ENCODE results near the gene CFAP206.

CFAP206 gene, protein sequence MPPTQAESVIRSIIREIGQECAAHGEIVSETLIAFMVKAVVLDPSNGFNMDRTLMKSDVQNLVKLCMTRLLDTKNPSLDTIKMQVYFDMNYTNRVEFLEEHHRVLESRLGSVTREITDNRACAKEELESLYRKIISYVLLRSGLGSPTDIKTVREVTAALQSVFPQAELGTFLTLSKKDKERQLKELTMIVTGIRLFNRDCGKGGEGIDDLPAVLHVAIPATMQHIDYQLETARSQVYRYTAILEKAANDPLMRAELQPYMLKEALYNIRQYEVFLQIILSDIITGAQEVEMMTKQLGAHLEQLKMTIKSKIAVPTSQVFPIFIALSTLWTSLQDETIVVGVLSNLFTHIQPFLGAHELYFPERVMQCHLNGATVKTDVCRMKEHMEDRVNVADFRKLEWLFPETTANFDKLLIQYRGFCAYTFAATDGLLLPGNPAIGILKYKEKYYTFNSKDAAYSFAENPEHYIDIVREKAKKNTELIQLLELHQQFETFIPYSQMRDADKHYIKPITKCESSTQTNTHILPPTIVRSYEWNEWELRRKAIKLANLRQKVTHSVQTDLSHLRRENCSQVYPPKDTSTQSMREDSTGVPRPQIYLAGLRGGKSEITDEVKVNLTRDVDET
- total RNA-seq, result 0 to 0.19 (median 0) reads per million in 9 experiments

DNA sequence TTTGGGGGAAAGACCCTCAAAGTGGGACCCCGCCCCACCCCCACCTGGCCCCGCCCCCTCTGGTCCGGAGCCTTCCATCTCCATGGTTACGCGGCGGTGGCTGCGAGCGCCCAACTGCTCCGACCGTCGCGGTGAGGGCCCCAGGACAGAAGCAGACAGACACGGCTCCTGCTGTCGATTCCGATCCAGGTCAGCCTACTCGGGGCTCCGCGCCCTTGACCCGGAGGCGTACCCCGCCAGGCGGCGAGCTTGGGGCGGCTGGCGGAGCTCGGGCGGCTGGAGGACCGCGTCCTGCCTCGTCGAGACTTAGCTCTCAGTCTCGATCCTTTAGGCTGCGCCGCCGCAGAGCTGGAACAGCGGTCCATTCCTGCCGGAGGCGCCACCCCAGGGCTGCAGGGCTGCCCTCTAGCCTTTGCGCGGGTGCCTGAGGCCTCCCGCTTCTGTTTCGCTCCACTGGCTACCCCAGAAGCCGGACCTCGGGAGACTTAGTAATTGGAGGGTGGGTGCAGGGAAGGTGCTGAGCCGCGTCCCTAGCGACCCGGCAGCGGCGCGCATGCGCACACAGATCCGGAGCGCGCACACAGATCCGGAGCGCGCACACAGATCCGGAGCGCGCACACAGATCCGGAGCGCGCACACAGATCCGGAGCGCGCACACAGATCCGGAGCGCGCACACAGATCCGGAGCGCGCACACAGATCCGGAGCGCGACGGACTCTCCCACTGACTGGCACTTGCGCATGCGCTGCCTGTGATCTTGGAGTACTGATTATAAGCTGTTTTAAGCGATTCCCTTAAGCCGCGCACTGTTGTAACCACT is at the start of gene CFAP206:
TSS of gene CFAP206 (plus strand) at position 72 of the 820 bp plus-strand sequence. CDS start 1,868 bp downstream, outside the sequence.
- DNase-seq (peak; percentile 60 to 76 (median 64)), ATAC-seq (replicated peaks) (peak; percentile 78)
- Mint-ChIP-seq H3K27ac (peak within 1 kb of the TSS; percentile 72 to 90), H3K9me3 (no peaks in the 10 kb centered on the region), H3K36me3 (ENCODE audit: insufficient read depth) (peaks cover 9% of the 10 kb centered on the region), H3K27me3 (peaks cover 15 to 37% of the 10 kb centered on the region in 2 donors), H3K4me1 (ENCODE audit: low read depth in 2 of 2) (peaks cover 5 to 6% of the 10 kb centered on the region in 2 donors), H3K4me3 (peak within 1 kb of the TSS; percentile 86 to 87)

DNA sequence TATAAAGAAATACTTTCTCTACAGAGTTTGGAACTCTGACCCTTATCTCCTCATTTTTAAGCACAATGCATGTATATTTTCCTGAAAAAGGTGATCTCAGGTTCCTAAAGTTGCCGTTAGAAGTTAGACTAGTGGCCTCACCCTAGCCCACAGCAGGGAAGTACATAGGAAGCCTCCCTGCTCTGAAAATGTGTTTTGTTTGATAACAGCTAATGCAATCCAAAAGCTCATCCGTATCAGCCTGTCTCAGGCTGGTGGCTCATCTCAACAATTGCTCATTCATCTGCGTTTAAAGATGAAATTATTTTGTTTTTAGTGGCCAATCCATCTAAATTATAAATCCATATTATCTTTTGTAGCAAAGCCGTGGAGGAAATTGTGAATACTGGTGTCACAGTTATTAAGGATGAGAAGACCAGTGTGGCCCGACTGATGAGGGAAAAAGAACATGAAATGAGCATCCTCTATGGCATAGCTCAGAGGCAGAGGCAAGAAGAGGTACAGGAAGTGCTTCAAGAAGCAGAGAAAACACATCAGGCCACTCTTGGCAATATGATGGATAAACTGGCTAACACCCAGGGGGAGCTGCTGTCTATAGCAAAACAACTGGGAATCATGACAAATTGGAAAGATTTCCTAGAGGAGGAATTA is 43.0 kb upstream of the CFAP206 start:
- Mint-ChIP-seq H3K9me3 (no peaks in the 10 kb centered on the region), H3K4me3 (no peak overlapping the region), H3K36me3 (ENCODE audit: insufficient read depth) (no peaks in the 10 kb centered on the region), H3K27me3 (no peaks in the 10 kb centered on the region), H3K4me1 (ENCODE audit: low read depth in 2 of 2) (no peaks in the 10 kb centered on the region), H3K27ac (no peak overlapping the region)
- DNase-seq, result no peak
- no peak for ATAC-seq (replicated peaks)

DNA sequence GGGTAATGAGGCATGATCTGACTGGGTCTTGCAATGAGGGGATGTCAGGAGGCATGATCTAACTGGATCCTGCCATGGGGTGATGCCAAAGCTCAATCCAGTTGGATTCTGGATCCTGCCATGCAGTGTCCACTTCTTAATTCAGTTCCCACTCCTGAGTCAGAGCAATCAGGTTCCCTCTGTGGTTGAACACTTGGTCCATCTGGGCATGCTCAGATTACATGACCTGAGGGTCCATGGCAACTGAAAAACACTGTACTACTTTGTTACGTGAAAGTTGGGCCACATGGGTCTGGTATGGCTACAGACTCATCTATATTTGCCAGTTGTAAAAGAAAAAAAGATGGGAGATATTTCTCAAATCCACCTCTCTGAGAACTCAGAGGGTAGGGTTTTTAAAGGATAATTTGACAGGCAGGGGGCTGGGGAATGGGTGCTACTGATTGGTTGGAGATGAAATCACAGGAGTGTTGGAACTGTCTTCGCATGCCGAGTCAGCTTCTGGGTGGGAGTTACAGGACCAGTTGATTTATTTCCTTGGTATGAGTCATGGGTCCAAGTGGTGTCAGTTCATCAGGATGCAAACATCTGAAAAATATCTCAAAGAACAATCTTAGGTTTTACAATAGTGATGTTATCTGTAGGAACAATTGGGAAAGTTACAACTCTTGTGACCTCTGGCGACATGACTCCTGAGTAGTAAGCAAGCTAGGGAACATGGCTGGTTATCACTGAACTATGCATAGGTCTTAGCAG is 41.5 kb upstream of the CFAP206 start:
- no peak for DNase-seq
- Mint-ChIP-seq H3K27ac (no peak overlapping the region), H3K27me3 (no peaks in the 10 kb centered on the region), H3K36me3 (ENCODE audit: insufficient read depth) (no peaks in the 10 kb centered on the region), H3K4me1 (ENCODE audit: low read depth in 2 of 2) (no peaks in the 10 kb centered on the region), H3K4me3 (no peak overlapping the region), H3K9me3 (no peaks in the 10 kb centered on the region)
- ATAC-seq (replicated peaks), result no peak

DNA sequence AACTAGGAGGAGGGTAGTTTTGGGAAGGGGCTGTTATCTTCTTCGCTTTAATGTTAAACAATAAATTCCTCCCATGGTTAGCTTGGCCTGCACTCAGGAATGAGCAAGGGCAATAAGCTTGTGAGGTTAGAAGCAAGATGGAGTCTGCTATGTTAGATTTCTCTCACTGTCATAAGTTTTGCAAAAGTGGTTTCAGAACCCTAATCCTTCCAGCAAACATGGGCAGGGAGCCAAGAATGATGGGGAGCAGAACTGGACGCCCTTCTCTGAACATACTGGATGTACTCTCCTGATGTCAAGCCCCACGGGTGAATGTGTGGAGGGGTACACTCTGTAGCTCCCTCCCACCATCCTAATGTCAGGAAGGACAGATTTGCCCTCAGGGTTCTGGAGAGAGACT is 40.9 kb upstream of the CFAP206 start:
- Mint-ChIP-seq H3K4me3 (no peak overlapping the region), H3K27me3 (no peaks in the 10 kb centered on the region), H3K27ac (no peak overlapping the region), H3K9me3 (no peaks in the 10 kb centered on the region), H3K36me3 (ENCODE audit: insufficient read depth) (no peaks in the 10 kb centered on the region), H3K4me1 (ENCODE audit: low read depth in 2 of 2) (no peaks in the 10 kb centered on the region)
- ATAC-seq (replicated peaks), result no peak
- DNase-seq, result no peak

DNA sequence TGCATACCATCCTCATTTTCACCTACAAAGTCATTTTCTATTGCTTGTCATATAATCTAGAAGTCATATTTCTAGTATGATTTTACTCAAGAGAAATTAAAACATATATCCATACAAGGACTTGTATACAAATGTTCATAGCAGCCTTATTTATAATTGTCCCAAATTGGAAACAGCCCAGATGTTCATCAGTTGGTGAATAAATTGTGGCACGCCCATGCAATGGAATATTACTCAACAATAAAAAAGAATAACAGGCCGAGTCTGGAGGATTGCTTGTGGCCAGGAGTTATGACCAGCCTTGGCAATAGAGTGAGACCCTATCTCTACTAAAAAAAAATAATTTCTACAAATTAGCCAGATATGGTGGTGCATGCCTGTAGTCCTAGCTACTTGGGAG is 34.4 kb upstream of the CFAP206 start:
- peaks cover under 1% of the 10 kb centered on the region for H3K36me3 Mint-ChIP-seq (ENCODE audit: insufficient read depth)
- H3K27me3 Mint-ChIP-seq, result no peaks in the 10 kb centered on the region
- H3K4me1 Mint-ChIP-seq (ENCODE audit: low read depth in 2 of 2), result no peaks in the 10 kb centered on the region
- DNase-seq (no peak), ATAC-seq (replicated peaks) (no peak)
- no peak overlapping the region for H3K27ac Mint-ChIP-seq
- H3K9me3 Mint-ChIP-seq, result no peaks in the 10 kb centered on the region
- no peak overlapping the region for H3K4me3 Mint-ChIP-seq

DNA sequence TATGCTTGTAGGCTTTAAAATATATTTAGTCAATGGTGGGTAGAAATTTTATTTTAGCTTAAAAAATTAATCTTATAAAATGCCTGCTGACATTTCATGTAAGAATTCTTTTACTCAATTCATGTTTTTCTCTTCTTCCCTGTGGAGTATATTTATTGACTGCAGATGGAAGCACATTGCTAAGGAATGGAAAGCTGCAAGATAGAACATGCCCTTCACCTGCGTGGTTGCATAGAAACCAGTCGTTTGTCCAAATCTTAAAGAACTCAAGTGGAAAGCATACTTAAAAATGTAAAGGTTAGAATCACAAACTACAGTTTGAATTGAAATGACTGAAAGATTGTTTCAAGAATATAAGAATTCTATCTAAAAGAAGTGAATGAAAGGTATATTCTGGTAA is 32.5 kb upstream of the CFAP206 start:
- H3K27ac Mint-ChIP-seq, result no peak overlapping the region
- peaks cover 3% of the 10 kb centered on the region for H3K36me3 Mint-ChIP-seq (ENCODE audit: insufficient read depth)
- no peaks in the 10 kb centered on the region for H3K27me3 Mint-ChIP-seq
- DNase-seq (no peak), ATAC-seq (replicated peaks) (no peak)
- H3K9me3 Mint-ChIP-seq, result no peaks in the 10 kb centered on the region
- H3K4me3 Mint-ChIP-seq, result no peak overlapping the region
- H3K4me1 Mint-ChIP-seq (ENCODE audit: low read depth in 2 of 2), result no peaks in the 10 kb centered on the region

DNA sequence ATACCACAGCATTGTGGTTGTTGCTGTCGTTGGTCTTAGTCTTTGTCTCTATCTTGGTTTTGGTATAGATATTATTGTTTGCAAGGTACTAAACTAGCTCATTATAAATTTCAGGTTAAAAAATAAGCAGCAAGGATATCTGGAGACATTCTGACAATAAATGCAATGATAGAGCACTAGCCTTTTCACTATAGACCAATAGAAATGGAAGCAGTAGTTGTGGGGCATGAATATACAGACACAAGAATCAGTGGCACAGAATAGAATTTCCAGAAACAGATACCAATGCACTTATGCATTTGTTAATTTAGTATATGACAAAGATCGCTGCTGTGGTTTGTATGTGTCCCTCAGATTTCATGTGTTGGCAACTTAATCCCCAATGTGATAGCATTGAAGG is 31.1 kb upstream of the CFAP206 start:
- Mint-ChIP-seq H3K27me3 (no peaks in the 10 kb centered on the region), H3K4me1 (ENCODE audit: low read depth in 2 of 2) (no peaks in the 10 kb centered on the region), H3K4me3 (no peak overlapping the region), H3K36me3 (ENCODE audit: insufficient read depth) (peaks cover 3% of the 10 kb centered on the region), H3K9me3 (no peaks in the 10 kb centered on the region), H3K27ac (no peak overlapping the region)
- DNase-seq (no peak), ATAC-seq (replicated peaks) (no peak)

DNA sequence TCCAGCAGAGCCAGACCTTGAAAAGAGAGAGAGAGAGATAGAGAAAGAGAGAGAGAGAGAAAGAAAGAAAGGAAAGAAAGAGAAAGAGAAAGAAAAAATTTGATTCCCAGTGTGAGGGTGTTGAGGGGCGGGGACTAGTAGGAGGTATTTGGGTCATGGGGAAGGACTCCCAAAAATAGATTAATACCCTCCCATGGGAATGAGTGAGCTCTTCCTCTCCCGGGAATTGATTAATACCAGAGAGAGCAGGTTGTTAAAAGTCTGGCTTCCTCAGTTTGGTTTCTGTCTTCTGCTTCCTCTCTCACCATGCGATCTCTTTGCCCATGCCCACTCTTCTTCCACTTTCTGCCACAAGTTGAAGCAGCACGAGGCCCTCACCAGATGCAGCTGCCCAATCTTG is 28.8 kb upstream of the CFAP206 start:
- ATAC-seq (replicated peaks) (no peak), DNase-seq (no peak)
- Mint-ChIP-seq H3K9me3 (no peaks in the 10 kb centered on the region), H3K27ac (no peak overlapping the region), H3K27me3 (no peaks in the 10 kb centered on the region), H3K36me3 (ENCODE audit: insufficient read depth) (peaks cover 3% of the 10 kb centered on the region), H3K4me3 (no peak overlapping the region), H3K4me1 (ENCODE audit: low read depth in 2 of 2) (no peaks in the 10 kb centered on the region)

DNA sequence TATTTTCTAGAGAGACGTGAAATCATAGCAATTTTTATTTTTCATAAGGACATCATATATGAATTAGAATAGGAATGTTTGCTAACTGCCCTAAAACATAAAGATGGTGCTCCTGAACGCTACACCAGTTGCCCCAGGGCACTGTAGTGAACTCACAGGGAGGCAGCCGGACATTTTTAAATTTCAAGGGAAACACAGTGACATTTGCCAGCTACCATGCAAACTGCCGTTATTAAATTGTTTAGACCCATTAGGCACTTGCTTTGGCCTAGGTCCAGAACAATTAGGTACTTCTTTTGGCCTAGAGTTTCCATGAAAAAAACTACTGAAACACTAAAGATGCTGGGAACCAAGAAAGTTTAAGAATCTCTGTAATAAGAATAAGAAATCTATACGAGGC is 24.9 kb upstream of the CFAP206 start:
- Mint-ChIP-seq H3K4me3 (no peak overlapping the region), H3K9me3 (no peaks in the 10 kb centered on the region), H3K4me1 (ENCODE audit: low read depth in 2 of 2) (no peaks in the 10 kb centered on the region), H3K27ac (no peak overlapping the region), H3K27me3 (no peaks in the 10 kb centered on the region), H3K36me3 (ENCODE audit: insufficient read depth) (peaks cover 3% of the 10 kb centered on the region)
- DNase-seq, result no peak
- ATAC-seq (replicated peaks), result no peak

DNA sequence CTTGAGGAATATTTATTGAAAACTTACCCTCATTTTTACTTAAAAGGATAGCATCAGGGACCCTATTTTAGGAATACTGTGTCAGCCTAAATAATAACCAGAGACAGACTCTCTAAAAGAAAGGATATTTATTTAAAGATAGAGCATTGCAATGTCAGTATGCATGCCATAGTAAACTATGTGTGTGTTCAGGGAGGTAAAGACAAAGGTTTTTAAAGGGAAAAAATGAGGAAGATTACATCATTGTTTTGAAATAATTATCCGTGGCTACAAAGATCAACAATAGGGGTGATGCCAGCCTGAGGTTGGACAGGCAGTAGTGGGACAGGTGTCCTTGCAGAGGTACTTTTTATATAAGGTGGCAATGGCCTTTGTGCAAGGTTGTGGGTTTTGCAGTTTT is 23.7 kb upstream of the CFAP206 start:
- Mint-ChIP-seq H3K27ac (no peak overlapping the region), H3K27me3 (no peaks in the 10 kb centered on the region), H3K4me3 (no peak overlapping the region), H3K4me1 (ENCODE audit: low read depth in 2 of 2) (no peaks in the 10 kb centered on the region), H3K36me3 (ENCODE audit: insufficient read depth) (no peaks in the 10 kb centered on the region), H3K9me3 (no peaks in the 10 kb centered on the region)
- ATAC-seq (replicated peaks), result no peak
- no peak for DNase-seq

DNA sequence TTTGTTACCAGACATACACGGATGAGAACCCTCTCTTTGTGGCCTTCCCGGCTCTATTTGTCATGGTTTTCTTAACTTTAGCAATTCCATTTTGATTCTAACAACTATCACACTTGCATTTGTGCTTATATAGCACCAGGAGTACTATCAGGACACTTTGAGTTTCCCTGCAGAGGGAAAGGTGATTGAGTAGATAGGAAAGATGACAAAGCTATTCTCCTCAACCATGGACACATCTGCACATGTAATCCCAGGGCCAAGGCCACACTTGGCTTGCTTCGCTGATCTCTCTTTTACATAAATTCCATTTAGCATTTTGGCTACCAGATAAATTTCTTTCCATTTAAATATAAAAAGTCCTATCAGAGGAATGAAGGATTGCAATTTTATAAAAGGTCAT is 23.3 kb upstream of the CFAP206 start:
- Mint-ChIP-seq H3K27me3 (no peaks in the 10 kb centered on the region), H3K36me3 (ENCODE audit: insufficient read depth) (no peaks in the 10 kb centered on the region), H3K9me3 (no peaks in the 10 kb centered on the region), H3K27ac (no peak overlapping the region), H3K4me3 (no peak overlapping the region), H3K4me1 (ENCODE audit: low read depth in 2 of 2) (no peaks in the 10 kb centered on the region)
- ATAC-seq (replicated peaks) (no peak), DNase-seq (no peak)

DNA sequence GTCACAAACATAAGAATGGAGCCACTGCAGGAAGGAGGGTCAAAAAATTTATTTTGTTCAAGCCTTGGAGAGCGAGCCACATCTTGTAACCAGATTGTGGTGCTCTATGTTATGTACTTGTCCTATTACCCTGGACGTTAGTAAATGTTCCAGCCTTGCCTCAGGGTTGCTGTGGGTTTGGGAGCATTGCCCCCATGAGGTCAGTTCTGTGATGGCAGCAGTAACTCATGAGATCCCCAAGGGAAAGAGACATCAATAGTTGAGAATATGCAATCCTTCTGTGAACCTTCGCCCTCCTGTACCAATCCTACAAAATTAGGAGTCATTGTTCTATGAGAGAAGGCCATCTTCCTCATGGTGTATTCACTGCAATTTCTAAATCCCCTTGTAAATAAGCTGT is 16.4 kb upstream of the CFAP206 start:
- Mint-ChIP-seq H3K9me3 (no peaks in the 10 kb centered on the region), H3K27me3 (no peaks in the 10 kb centered on the region), H3K4me1 (ENCODE audit: low read depth in 2 of 2) (peaks cover 0 to 4% of the 10 kb centered on the region in 2 donors), H3K27ac (no peak overlapping the region), H3K36me3 (ENCODE audit: insufficient read depth) (no peaks in the 10 kb centered on the region), H3K4me3 (no peak overlapping the region)
- DNase-seq (no peak), ATAC-seq (replicated peaks) (no peak)
